Fibroblast of the conjunctiva (primary cell): Measurements from ENCODE around the gene MRPS34.

Experiments
- DNase-seq: peaks from one replicate; pipeline ENCODE4 v3.0.0-alpha.2; 2010; ENCODE audit warnings: low read depth

Gene MRPS34

DNA sequence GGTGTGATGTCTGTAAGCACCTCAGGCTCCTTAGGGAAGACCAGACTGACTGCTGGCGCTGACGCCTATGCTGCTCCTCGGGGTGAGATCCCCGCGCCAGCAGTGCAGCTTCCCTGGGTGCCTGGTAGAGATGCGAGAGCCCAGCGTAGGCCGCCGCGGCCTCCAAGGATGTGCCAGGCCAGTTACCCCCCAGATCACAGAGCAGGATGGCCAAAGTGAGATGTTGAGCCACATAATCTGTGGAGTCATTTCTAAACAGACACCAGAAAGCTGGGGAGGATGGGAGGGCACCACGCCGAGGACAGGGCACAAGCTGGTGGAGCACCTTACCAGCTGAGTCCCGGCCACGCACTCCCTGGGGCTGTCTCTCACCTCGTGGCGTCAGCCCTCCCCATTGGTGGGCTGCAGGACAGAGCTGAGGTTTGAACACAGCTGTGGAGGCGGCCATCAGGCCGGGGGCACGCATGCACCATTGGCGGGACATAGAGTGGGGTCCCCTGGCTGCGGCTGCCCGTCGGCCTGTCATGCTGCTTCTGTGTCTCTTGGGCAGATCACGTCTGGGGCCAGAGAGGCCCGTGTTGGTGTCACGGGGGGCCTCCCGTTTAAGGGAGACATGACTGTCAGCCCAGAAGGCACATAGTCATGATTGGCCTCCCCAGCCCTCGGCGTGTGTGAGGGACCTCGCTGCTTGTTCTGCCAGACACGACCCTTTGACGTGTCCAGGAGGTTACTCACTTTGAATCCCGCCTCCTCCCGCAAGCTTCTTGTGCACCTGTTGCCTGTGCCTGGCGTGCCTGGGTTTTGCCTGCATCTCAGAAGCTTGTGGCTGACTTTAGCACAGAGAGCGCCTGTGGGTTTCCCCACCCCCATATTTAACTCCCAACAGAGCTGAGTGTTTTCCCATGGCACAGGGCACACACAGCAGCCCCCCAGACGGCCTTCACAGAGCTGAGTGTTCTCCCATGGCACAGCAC, 45.0 kb downstream of the MRPS34 start:
- DNase-seq = no peak

- no peak for DNase-seq
Measured at GRCh38 chr16:1726661-1727502, 46.1 kb downstream of the MRPS34 start.

DNA sequence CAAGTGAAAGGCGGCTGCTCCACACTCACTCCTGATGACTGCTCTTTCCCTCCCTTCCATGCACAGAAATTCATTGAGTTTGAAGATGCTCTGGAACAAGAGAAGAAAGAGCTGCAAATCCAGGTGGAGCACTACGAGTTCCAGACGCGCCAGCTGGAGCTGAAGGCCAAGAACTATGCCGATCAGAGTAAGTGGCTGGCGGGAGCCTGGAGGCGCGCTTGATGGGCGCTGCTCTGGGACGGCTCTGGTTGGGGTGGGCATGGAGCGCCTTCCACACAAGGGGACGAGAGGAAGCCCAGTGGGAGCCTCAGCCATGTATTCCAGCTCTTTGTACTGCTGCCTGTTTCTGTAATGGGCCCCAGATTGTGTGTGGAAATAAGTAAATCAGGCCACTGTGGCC, 48.4 kb downstream of the MRPS34 start:
- DNase-seq = no peak

DNA sequence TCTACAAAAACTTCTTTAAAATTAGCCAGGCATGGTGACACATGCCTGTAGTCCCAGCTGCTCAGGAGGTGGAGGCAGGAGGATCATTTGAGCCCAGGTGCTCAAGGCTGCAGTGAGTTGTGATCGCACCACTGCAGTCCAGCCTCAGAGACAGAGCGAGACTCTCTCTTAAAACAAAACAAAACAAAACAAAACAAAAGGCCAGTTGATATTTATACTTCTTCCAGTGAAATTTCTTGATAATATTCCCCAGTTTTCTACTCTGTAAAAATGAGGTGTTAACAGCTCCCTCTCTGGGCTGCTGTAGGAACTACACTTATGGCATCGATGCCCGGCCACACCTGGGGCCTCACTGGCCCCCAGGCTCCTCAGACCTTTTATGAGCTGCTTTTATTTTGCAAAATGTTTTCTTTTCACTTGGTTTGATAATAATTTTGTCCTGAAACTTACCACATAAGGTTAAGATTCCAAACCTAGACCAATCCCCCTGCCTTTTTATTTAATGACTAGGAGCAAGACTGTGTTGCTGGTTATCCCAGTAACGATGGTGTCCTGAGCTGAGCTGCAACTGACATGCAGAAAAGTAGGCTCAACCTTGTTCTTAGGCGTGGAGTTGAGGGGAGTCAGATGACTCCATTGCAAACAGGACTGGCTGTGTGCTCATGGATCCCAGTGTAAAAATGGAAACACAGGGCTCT, 49.3 kb downstream of the MRPS34 start:
- DNase-seq = no peak
